ENCODE data around the gene DCUN1D2. TPM values are rescaled to one million over a fixed set of nuclear protein-coding genes. Genes with fewer than 3 reads are reported as not detected.

Gene DCUN1D2
- total RNA-seq, 4 donors from 2014 or later = 8.7 to 51.7 (median 18.3) TPM

GRCh38 chr13:113470073-113470472, 20.4 kb downstream of the DCUN1D2 start:
- no peaks in the 10 kb centered on the region for H3K27me3 ChIP-seq
- no peak overlapping the region for H3K4me3 ChIP-seq
- DNase-seq (ENCODE audit: low spot score in 2 of 2) = no peak
- 94% methylated on average over 10 of the region's 10 CpGs for WGBS
- TF ChIP-seq, protein P1, sequence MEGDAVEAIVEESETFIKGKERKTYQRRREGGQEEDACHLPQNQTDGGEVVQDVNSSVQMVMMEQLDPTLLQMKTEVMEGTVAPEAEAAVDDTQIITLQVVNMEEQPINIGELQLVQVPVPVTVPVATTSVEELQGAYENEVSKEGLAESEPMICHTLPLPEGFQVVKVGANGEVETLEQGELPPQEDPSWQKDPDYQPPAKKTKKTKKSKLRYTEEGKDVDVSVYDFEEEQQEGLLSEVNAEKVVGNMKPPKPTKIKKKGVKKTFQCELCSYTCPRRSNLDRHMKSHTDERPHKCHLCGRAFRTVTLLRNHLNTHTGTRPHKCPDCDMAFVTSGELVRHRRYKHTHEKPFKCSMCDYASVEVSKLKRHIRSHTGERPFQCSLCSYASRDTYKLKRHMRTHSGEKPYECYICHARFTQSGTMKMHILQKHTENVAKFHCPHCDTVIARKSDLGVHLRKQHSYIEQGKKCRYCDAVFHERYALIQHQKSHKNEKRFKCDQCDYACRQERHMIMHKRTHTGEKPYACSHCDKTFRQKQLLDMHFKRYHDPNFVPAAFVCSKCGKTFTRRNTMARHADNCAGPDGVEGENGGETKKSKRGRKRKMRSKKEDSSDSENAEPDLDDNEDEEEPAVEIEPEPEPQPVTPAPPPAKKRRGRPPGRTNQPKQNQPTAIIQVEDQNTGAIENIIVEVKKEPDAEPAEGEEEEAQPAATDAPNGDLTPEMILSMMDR (IDR thresholded peaks at IDR 0.05) = no peak
- TF ChIP-seq POLR2AphosphoS5 (IDR thresholded peaks at IDR 0.05) = no peak
- no peak overlapping the region for H3K27ac ChIP-seq
- no peaks in the 10 kb centered on the region for H3K4me1 ChIP-seq
- no peaks in the 10 kb centered on the region for H3K9me3 ChIP-seq
- H3K36me3 ChIP-seq = peaks cover 41% of the 10 kb centered on the region

DNA sequence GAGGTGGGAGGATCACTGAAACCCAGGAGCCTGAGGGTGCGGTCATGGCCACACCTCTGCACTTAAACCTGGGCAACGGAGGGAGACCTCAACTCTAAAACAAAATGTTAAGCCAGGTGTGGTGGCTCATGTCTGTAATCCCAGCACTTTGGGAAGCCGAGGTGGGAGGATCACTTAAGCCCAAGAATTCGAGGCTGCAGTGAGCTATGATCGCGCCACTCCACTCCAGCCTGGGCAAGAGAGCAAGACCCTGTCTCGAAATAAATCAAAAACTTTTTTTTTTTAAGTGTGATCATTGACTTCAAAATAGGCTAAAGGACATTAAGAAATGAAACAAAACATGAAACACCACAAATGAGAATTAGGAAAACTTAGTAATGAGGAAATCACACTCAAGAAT, 20.9 kb downstream of the DCUN1D2 start:
- H3K36me3 ChIP-seq = peaks cover 40% of the 10 kb centered on the region
- no peak for TF ChIP-seq POLR2AphosphoS5 (IDR thresholded peaks at IDR 0.05)
- TF ChIP-seq, protein P1 (IDR thresholded peaks at IDR 0.05) = no peak
- TF ChIP-seq EP300 (IDR thresholded peaks at IDR 0.05) = no peak
- TF ChIP-seq POLR2A (IDR thresholded peaks at IDR 0.05) = no peak
- H3K4me3 ChIP-seq = no peak overlapping the region
- DNase-seq (ENCODE audit: low spot score in 2 of 2) = no peak
- H3K9me3 ChIP-seq = no peaks in the 10 kb centered on the region
- H3K27me3 ChIP-seq = no peaks in the 10 kb centered on the region
- H3K4me1 ChIP-seq = no peaks in the 10 kb centered on the region
- no peak overlapping the region for H3K27ac ChIP-seq
- 95% methylated on average over 7 of the region's 7 CpGs for WGBS

DNA sequence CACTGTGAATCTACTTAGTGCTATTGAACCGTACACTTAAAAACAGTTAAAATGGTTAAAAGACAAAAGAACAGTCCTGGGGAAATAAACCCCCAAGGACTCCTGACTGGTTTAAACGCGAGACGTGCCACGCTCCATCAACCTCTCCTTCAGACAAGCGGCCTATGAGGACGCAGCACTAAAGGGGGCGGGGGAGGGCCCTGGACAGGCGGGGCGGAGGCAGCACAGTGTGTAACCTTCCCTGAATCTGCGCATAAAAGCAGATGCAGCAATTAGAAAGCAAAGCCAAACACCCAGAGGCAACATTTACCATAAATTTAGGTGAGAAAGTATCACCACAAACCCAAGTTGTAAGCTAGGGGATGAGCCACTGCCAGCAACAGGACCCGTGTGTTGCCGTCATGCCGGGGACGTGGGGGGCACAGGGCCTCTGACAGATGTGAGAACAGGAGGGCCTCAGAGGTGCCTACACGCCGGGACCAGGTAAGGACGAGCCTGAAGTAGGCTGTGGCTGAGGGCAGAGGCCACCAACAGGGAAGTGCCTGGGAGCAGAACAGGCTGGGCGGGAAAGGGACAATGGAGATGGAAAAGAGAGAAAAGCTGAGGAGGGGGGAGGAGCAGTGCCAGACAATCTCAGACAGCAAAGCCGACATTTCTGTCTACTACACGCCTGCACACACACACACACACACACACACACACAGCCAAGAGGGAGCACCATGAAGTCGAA, 21.9 kb downstream of the DCUN1D2 start:
- no peak for DNase-seq (ENCODE audit: low spot score in 2 of 2)
- Histone ChIP-seq H3K27me3 (no peaks in the 10 kb centered on the region), H3K4me1 (no peaks in the 10 kb centered on the region), H3K4me3 (no peak overlapping the region), H3K9me3 (no peaks in the 10 kb centered on the region), H3K36me3 (peaks cover 36% of the 10 kb centered on the region), H3K27ac (no peak overlapping the region)
- TF ChIP-seq POLR2A (IDR thresholded peaks at IDR 0.05) = no peak
- WGBS = 75% methylated on average over 22 of the region's 22 CpGs

DNA sequence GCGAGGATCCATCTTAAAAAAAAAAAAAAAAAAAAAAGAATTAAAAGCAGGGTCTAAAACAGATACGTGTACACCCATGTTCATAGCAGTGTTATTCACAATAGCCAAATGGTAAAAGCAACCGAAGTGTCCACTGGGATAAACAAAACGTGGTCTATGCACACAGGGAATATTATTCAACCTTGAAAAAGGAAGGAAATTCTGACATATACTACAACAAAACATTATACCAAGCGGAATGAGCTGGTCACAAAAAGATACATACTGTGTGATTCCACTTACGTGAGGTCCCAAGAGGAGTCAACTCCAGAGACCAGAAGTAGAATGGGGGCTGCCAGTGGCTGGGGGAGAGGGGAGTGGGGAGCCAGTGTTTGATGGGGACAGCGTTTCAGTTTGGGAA, 22.5 kb downstream of the DCUN1D2 start:
- no peaks in the 10 kb centered on the region for H3K27me3 ChIP-seq
- no peak overlapping the region for H3K4me3 ChIP-seq
- WGBS = 94% methylated on average over 7 of the region's 7 CpGs
- no peak for DNase-seq (ENCODE audit: low spot score in 2 of 2)
- H3K36me3 ChIP-seq = peaks cover 36% of the 10 kb centered on the region
- no peak overlapping the region for H3K27ac ChIP-seq
- TF ChIP-seq POLR2A (IDR thresholded peaks at IDR 0.05) = no peak
- TF ChIP-seq, protein P1 (IDR thresholded peaks at IDR 0.05) = no peak
- TF ChIP-seq EP300 (IDR thresholded peaks at IDR 0.05) = no peak
- TF ChIP-seq POLR2AphosphoS5 (IDR thresholded peaks at IDR 0.05) = no peak
- H3K9me3 ChIP-seq = no peaks in the 10 kb centered on the region
- no peaks in the 10 kb centered on the region for H3K4me1 ChIP-seq

GRCh38 chr13:113466383-113466782, 24.1 kb downstream of the DCUN1D2 start:
- WGBS = 93% methylated on average over 3 of the region's 3 CpGs

More at GRCh38 chr13:113466383-113466782, 24.1 kb downstream of the DCUN1D2 start:
- no peak overlapping the region for H3K4me3 ChIP-seq
- H3K36me3 ChIP-seq = peaks cover 23% of the 10 kb centered on the region
- no peak for DNase-seq (ENCODE audit: low spot score in 2 of 2)
- no peak overlapping the region for H3K27ac ChIP-seq
- H3K9me3 ChIP-seq = no peaks in the 10 kb centered on the region
- H3K27me3 ChIP-seq = no peaks in the 10 kb centered on the region
- no peaks in the 10 kb centered on the region for H3K4me1 ChIP-seq
- no peak for TF ChIP-seq POLR2AphosphoS5 (IDR thresholded peaks at IDR 0.05)
- no peak for TF ChIP-seq EP300 (IDR thresholded peaks at IDR 0.05)
- no peak for TF ChIP-seq POLR2A (IDR thresholded peaks at IDR 0.05)
- TF ChIP-seq, protein P1 (IDR thresholded peaks at IDR 0.05) = no peak
